GM19467 (cell line): ENCODE results near the gene CRADD.

Experiments used
- ATAC-seq: cut with Tn5 transposase; IDR thresholded peaks from one replicate; pipeline ENCODE4 v1.9.1; 2021; ENCODE audit warnings: mild to moderate bottlenecking, moderate library complexity; ENCODE audit not compliant: unreplicated experiment

Gene CRADD

DNA sequence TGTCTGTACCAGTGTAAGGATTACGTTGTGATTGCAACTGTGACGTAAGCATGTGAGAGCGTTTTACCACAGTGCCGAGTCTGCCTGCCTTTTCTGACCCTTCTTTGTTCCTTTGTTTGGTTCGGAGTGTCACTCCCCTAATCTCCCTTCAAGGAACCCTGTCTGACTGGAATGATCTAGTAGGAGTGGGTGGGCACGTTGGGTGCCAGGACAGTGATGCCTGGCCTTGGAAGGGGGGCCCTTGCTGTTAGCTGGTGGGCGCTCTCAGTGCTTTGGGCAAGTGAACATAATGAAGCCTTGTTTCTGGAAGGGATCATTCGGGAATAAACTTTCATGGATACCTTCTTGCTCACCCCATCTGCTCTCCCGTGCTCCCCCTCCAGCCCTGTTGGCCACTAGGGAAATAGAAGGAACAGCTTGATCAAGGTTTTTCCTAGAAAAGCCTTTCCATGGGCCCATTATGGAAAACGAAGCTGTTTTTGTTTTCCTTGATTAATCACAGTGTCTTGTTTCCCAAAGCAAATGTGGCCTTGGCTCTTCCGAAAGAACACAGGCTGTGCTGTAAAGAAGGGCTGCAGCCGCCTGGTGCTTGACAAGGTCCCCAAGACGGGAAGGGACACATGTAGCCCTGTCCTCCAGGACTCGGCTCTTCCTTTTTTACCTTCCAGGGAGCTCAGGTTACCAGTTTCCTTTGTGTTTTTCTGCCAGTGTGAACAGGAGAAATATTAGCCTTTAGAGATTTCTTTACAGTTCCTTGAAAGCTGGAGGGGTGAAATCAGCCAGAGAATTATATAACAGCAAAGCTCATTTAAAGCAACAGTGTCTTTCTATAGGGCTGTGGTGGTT lies 215.5 kb downstream of the CRADD start:
- no peak for ATAC-seq

GRCh38 chr12:93894391-93895088 lies 217.4 kb downstream of the CRADD start:
- no peak for ATAC-seq

DNA sequence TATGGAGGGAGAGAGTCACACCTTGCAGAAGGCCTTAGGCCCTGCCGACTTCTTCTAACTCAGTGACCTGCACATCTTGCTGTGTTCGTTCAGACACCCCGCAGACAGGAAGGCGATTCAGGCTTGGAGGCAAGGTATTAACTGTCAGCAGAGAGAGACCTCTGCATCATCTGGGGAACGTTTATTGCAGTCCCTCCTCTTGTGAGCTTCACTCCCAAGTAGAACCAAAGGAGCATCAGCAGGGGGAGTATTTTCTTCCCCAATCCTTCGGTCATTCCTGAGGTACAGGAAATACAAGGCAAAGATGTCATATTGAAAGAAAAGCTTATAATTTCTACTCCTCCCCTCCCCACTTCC lies 217.9 kb downstream of the CRADD start:
- no peak for ATAC-seq

- no peak for ATAC-seq
These were observed 219.3 kb downstream of the CRADD start for GRCh38 chr12:93896427-93896826.

DNA sequence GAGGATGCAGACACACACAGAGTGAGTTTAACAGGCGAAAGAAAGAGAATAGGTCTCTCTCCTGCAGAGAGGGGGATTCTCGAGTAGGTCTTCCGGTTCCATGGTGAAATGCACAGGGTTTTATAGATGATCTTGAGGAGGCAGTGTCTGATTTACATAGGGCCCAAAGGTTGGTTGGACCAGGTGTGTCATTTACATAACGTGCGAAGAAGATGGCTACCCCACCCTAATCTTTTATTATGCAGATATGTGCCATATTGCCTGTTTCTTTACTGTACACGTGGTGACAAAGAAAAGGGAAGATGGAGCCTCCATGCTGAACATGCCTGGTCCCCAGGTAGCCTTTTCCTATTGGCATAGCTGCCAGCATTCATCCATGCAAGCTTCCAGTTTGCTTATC lies 219.8 kb downstream of the CRADD start:
- ATAC-seq = no peak

DNA sequence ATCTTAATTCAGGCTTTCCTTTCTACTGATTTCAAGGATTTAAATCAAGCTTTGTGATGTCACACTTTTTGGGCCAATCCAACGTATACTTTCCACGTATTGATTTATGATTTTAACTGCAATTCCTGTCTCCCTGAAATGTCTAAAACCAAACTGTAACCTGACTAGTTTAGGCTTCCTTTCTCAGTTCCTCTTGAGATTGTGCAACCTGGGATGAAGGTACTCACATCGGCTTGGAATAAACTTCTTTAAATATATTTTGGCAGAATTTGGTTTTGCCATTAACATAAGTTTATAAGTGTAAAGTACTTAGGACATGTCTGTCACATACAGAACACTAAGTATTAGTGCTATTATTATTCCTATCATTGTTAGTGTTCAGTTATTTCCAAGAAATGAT lies 224.6 kb downstream of the CRADD start:
- ATAC-seq = no peak

DNA sequence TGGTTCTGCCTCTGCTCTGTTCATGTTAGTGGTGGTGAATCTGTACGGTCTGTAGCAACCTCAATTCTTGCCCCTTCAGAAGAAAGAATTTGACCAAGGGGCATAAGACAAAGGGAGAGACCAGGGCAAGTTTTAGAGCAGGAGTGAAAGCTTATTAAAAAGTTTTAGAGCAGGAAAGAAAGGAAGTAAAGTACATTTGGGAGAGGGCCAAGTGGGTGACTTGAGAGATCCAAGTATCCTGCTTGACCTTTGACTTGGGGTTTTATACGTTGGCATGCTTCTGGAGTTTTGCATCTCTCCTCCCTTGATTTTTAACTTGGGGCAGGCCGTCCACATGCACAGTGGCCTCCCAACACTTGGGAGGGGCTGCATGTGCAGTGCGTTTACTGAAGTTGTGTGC lies 225.0 kb downstream of the CRADD start:
- ATAC-seq = no peak

DNA sequence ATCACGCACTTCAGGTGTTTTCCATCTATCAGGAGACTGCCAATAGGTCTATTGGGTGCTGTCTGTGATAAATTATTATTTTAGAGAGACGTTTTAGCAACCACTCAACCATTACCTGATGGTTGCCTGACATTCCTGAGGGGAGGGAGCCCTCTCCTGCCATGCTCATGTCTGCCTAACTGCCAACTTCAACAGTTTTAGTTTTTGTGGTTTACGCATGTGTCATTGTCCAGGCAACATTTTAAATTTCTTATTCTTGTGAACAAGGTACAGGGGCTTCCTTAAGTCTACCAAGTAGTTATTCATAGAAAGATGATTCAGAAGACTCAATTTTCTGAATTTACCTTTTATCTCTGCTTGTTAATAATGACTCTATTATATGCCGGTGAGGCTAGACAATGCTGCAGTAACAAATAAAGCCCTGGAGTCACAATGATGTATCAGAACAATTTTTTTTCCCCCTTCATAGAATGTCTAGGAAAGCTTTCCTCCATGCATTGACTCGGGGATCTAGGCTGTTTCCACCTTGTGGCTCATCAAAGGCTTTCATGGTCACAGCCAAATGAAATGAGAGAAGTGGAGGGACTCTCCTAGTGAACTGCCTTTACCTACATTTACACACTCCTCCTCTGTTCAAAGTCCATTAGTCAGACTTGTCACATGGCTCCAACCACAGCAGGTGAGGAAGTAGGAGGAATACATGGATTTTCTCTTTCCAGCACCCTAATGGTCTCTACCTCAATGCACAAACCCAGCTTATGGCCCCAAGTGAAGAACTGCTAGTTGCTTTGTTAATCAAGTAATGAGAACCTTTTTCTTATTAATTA lies 225.8 kb downstream of the CRADD start:
- no peak for ATAC-seq

GRCh38 chr12:93904124-93904523 lies 226.9 kb downstream of the CRADD start:
- ATAC-seq = no peak

- no peak for ATAC-seq
These were observed 231.1 kb downstream of the CRADD start for GRCh38 chr12:93908264-93908663.

GRCh38 chr12:93908846-93909567 lies 231.8 kb downstream of the CRADD start:
- no peak for ATAC-seq

DNA sequence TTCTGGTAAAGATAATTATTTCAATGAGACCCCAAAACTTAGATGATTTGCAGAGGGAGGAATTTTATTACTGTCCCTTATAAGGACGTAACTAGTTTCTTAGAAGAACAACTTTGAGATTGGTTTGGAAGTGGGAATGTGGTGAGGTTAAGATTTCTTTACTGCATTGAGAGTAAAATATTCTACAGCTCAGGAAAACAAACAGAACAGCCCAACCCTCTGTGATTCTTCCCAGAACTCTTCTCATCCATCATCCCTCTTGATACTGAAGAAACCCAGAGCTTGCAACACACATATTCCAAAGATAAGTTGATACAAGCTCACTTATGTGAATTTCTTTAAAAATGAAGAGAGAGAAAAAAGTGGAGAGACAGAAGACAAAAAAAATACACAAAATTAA lies 234.2 kb downstream of the CRADD start:
- ATAC-seq = no peak

- ATAC-seq = no peak
These were observed 235.0 kb downstream of the CRADD start for GRCh38 chr12:93912086-93912733.

- ATAC-seq = no peak
These were observed 236.7 kb downstream of the CRADD start for GRCh38 chr12:93913845-93914244.

DNA sequence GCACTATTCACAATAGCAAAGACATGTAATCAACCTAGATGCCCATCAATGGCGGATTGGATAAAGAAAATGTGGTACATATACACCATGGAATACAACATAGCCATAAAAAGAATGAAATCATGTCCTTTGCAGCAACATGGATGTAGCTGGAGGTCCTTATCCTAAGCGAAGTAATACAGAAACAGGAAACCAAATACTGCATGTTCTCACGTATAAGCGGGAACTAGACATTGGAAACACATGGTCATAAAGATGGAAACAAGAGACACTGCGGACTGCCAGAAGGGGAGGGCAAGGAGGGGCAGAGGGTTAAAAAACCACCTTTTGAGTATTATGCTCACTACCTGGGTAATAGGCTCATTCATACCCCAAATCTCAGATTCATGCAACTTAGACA lies 237.1 kb downstream of the CRADD start:
- no peak for ATAC-seq

DNA sequence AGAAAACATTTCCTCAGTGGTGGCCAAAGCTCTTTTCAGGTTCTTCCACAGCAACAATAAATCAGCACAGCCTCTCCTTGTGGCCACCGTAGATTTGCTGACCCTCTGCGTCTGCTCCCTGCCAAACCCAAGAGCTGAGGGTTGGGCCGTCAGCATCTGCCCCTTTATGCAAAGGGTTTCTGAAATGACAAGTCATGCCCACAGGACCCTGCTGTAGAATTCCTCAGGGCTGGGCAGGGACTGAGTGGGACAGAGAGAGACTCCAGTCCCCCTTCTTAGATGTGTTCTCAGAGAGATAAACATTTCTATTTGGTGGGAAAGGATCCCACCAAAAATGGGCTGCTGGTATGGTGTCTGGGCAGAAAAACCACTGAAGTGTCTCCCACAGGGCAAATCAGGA lies 238.2 kb downstream of the CRADD start:
- no peak for ATAC-seq

DNA sequence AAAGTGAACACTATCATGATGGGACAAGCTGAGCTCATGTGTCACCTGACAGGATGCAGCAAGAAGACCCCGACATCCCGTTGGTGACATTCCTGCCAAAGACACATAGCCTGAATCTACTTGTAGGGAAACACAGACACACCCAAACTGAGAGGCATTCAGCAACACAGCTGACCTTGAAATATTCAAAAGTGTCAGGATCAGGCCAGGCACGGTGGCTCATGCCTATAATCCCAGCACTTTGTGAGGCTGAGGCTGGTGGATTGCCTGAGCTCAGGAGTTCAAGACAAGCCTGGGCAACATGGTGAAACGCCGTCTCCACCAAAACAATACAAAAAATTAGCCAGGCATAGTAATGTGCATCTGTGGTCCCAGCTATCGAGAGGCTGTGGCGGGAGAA lies 239.2 kb downstream of the CRADD start:
- ATAC-seq = no peak

DNA sequence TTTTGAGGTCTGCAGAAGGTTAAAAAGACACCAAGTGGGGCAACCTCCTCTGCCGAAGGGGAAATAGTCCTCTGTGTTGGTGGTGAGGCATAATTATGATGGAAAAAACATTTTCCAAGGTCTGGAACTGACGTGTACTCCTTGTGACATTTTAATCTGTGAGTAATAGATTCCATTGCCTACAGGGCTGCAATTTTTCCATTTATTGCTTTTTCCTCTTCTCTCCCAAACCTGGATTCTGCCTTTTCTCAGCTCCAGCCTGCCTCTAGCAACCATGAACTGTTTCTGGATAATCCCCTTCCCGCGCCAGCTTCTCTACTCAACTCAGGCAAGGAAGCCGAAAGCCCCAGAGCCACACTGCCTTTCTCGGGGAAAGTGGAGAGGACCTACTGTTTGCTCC lies 241.1 kb downstream of the CRADD start:
- no peak for ATAC-seq

- no peak for ATAC-seq
These were observed 241.7 kb downstream of the CRADD start for GRCh38 chr12:93918900-93919299.

DNA sequence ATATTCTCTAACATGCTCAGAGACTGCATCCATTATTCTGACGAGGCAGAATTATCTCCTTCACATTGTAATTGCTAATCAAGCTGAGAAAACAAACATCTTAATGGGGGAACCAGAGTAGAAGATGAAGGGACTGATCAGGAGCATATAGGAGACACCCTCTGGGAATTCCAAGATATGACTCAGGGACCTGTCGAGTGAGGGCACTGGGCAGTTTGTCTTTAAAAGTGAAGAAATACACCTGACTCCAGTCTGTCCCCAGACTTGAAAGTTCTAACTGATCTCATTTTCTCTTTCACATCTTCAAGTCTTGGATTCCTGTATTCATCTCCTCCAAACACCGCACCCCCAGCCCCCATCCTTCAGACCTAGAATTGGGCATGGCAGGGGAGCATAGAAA lies 244.3 kb downstream of the CRADD start:
- ATAC-seq = no peak
